ENCODE results near the gene ATAD5. TPM values are rescaled to one million over a fixed set of nuclear protein-coding genes. Genes with fewer than 3 reads are reported as not detected.

The ATAD5 gene
- total RNA-seq, 2 experiments from 2014 or later: 33.5 to 37.0 TPM

- Mint-ChIP-seq H3K27ac (peak overlapping the region; percentile 93), H3K36me3 (ENCODE audit: low read depth) (peaks cover 21% of the 10 kb centered on the region), H3K27me3 (ENCODE audit: low read depth) (no peaks in the 10 kb centered on the region), H3K4me3 (peak overlapping the region; percentile 89), H3K4me1 (ENCODE audit: low read depth) (peaks cover 45% of the 10 kb centered on the region), H3K9me3 (ENCODE audit: insufficient read depth) (no peaks in the 10 kb centered on the region)
- ChIA-PET CTCF (interaction anchor here (1.1 to 8.8 kb wide), 8 partner anchors 9 to 347 kb away, joined by 3 to 316 read pairs (median 9); partner anchors contain the start of gene GOSR1), POLR2A (interaction anchor here (1.0 to 9.0 kb wide), 7 partner anchors 9 to 92 kb away, joined by 3 to 218 read pairs (median 4); no protein-coding TSS in a partner anchor)
- peak; percentile 57 for DNase-seq
- peak; percentile 6 for ATAC-seq
These were observed 7.8 kb upstream of the ATAD5 start for GRCh38 chr17:30824002-30824355.

- H3K4me3 Mint-ChIP-seq: peak within 1 kb of the TSS; percentile 89
- peaks cover 41% of the 10 kb centered on the region for H3K4me1 Mint-ChIP-seq (ENCODE audit: low read depth)
- no peaks in the 10 kb centered on the region for H3K9me3 Mint-ChIP-seq (ENCODE audit: insufficient read depth)
- peak; percentile 92 for ATAC-seq
- peak; percentile 92 for DNase-seq
- POLR2A ChIA-PET: interaction anchor here (1.0 to 9.0 kb wide), 8 partner anchors 9 to 93 kb away, joined by 3 to 218 read pairs (median 4); no protein-coding TSS in a partner anchor
- peak within 1 kb of the TSS; percentile 93 for H3K27ac Mint-ChIP-seq
- CTCF ChIA-PET: interaction anchor here (0.6 to 8.8 kb wide), 13 partner anchors 9 to 488 kb away, joined by 3 to 316 read pairs (median 6); partner anchors contain the start of gene GOSR1
- H3K27me3 Mint-ChIP-seq (ENCODE audit: low read depth): no peaks in the 10 kb centered on the region
- peaks cover 15% of the 10 kb centered on the region for H3K36me3 Mint-ChIP-seq (ENCODE audit: low read depth)
These were observed 7.2 kb upstream of the ATAD5 start, which contains the start of gene CRLF3 for GRCh38 chr17:30824356-30825145. Gene CRLF3, minus strand, starts transcription at chr17:30824692. Its CDS starts 41 bp downstream, at chr17:30824651.

GRCh38 chr17:30827082-30827481, 4.7 kb upstream of the ATAD5 start:
- CTCF ChIA-PET: interaction anchor here (0.8 to 8.8 kb wide), 8 partner anchors 9 to 350 kb away, joined by 3 to 316 read pairs (median 8); no protein-coding TSS in a partner anchor
- no peaks in the 10 kb centered on the region for H3K27me3 Mint-ChIP-seq (ENCODE audit: low read depth)
- ATAC-seq (no peak), DNase-seq (no peak)
- no peak overlapping the region for H3K4me3 Mint-ChIP-seq
- POLR2A ChIA-PET: interaction anchor here (9.0 kb wide), 1 partner anchor 19 kb away, joined by 218 read pairs; no protein-coding TSS in a partner anchor
- H3K4me1 Mint-ChIP-seq (ENCODE audit: low read depth): peaks cover 28% of the 10 kb centered on the region
- no peak overlapping the region for H3K27ac Mint-ChIP-seq
- no peaks in the 10 kb centered on the region for H3K9me3 Mint-ChIP-seq (ENCODE audit: insufficient read depth)
- peaks cover 8% of the 10 kb centered on the region for H3K36me3 Mint-ChIP-seq (ENCODE audit: low read depth)

GRCh38 chr17:30829022-30829421, 2.7 kb upstream of the ATAD5 start:
- Mint-ChIP-seq H3K4me3 (no peak overlapping the region), H3K4me1 (ENCODE audit: low read depth) (peaks cover 29% of the 10 kb centered on the region), H3K9me3 (ENCODE audit: insufficient read depth) (no peaks in the 10 kb centered on the region), H3K36me3 (ENCODE audit: low read depth) (peaks cover 4% of the 10 kb centered on the region), H3K27ac (no peak overlapping the region), H3K27me3 (ENCODE audit: low read depth) (no peaks in the 10 kb centered on the region)
- CTCF ChIA-PET: interaction anchor here (1.0 kb wide), 1 partner anchor 21 kb away, joined by 3 read pairs; no protein-coding TSS in a partner anchor
- ATAC-seq (no peak), DNase-seq (no peak)
- POLR2A ChIA-PET: interaction anchor here (0.6 to 1.4 kb wide), 3 partner anchors 31 to 352 kb away, joined by 3 read pairs; partner anchors contain the start of gene GOSR1

GRCh38 chr17:30831257-30831656, 509 bp upstream of the ATAD5 start:
- Mint-ChIP-seq H3K27ac (peak overlapping the region; percentile 96), H3K4me3 (peak overlapping the region; percentile 94), H3K27me3 (ENCODE audit: low read depth) (no peaks in the 10 kb centered on the region), H3K4me1 (ENCODE audit: low read depth) (peaks cover 36% of the 10 kb centered on the region), H3K36me3 (ENCODE audit: low read depth) (peaks cover 21% of the 10 kb centered on the region), H3K9me3 (ENCODE audit: insufficient read depth) (no peaks in the 10 kb centered on the region)
- peak; percentile 27 for ATAC-seq
- CTCF ChIA-PET: interaction anchor here (0.6 to 3.1 kb wide), 4 partner anchors 10 to 41 kb away, joined by 3 to 14 read pairs (median 4); no protein-coding TSS in a partner anchor
- DNase-seq: peak; percentile 49
- POLR2A ChIA-PET: interaction anchor here (0.6 to 2.4 kb wide), 6 partner anchors 9 to 116 kb away, joined by 3 to 17 read pairs (median 6); no protein-coding TSS in a partner anchor

- POLR2A ChIA-PET: interaction anchor here (1.4 to 2.4 kb wide), 3 partner anchors 8 to 23 kb away, joined by 4 to 17 read pairs (median 8); partner anchors contain the start of gene CRLF3
- H3K9me3 Mint-ChIP-seq (ENCODE audit: insufficient read depth): no peaks in the 10 kb centered on the region
These were observed 815 bp downstream of the ATAD5 start for GRCh38 chr17:30832438-30833124.

GRCh38 chr17:30838202-30838807, 6.5 kb downstream of the ATAD5 start:
- peaks cover 18% of the 10 kb centered on the region for H3K4me1 Mint-ChIP-seq (ENCODE audit: low read depth)
- no peak for ATAC-seq
- no peak overlapping the region for H3K4me3 Mint-ChIP-seq
- DNase-seq: no peak
- H3K27me3 Mint-ChIP-seq (ENCODE audit: low read depth): no peaks in the 10 kb centered on the region
- H3K27ac Mint-ChIP-seq: no peak overlapping the region
- ChIA-PET CTCF (interaction anchor here (1.6 to 2.0 kb wide), 2 partner anchors 12 to 54 kb away, joined by 3 to 8 read pairs; no protein-coding TSS in a partner anchor), POLR2A (interaction anchor here (0.6 to 0.9 kb wide), 4 partner anchors 13 to 60 kb away, joined by 3 read pairs; partner anchors contain the start of gene CRLF3)
- no peaks in the 10 kb centered on the region for H3K9me3 Mint-ChIP-seq (ENCODE audit: insufficient read depth)
- peaks cover 61% of the 10 kb centered on the region for H3K36me3 Mint-ChIP-seq (ENCODE audit: low read depth)

More at GRCh38 chr17:30832438-30833124, 815 bp downstream of the ATAD5 start:
- Mint-ChIP-seq H3K27me3 (ENCODE audit: low read depth) (no peaks in the 10 kb centered on the region), H3K4me1 (ENCODE audit: low read depth) (peaks cover 39% of the 10 kb centered on the region), H3K4me3 (peak overlapping the region; percentile 94), H3K36me3 (ENCODE audit: low read depth) (peaks cover 29% of the 10 kb centered on the region), H3K27ac (peak overlapping the region; percentile 96)
- CTCF ChIA-PET: interaction anchor here (1.3 to 3.1 kb wide), 5 partner anchors 8 to 23 kb away, joined by 3 to 14 read pairs (median 6); partner anchors contain the start of gene CRLF3
- DNase-seq (no peak), ATAC-seq (no peak)

GRCh38 chr17:30840771-30841170, 9.0 kb downstream of the ATAD5 start:
- Mint-ChIP-seq H3K9me3 (ENCODE audit: insufficient read depth) (no peaks in the 10 kb centered on the region), H3K4me3 (no peak overlapping the region), H3K36me3 (ENCODE audit: low read depth) (peaks cover 54% of the 10 kb centered on the region), H3K27ac (no peak overlapping the region), H3K4me1 (ENCODE audit: low read depth) (peaks cover 3% of the 10 kb centered on the region), H3K27me3 (ENCODE audit: low read depth) (no peaks in the 10 kb centered on the region)
- ATAC-seq: no peak
- ChIA-PET CTCF (interaction anchor here (0.6 kb wide), 1 partner anchor 176 kb away, joined by 3 read pairs; no protein-coding TSS in a partner anchor), POLR2A (no interaction called here)
- no peak for DNase-seq

GRCh38 chr17:30848021-30848420, 16.3 kb downstream of the ATAD5 start:
- H3K4me1 Mint-ChIP-seq (ENCODE audit: low read depth): no peaks in the 10 kb centered on the region
- POLR2A ChIA-PET: interaction anchor here (0.6 kb wide), 1 partner anchor 1531 kb away, joined by 4 read pairs; no protein-coding TSS in a partner anchor
- H3K36me3 Mint-ChIP-seq (ENCODE audit: low read depth): peaks cover 40% of the 10 kb centered on the region
- no peaks in the 10 kb centered on the region for H3K27me3 Mint-ChIP-seq (ENCODE audit: low read depth)
- no peak overlapping the region for H3K27ac Mint-ChIP-seq
- no peak for ATAC-seq
- H3K9me3 Mint-ChIP-seq (ENCODE audit: insufficient read depth): no peaks in the 10 kb centered on the region
- CTCF ChIA-PET: no interaction called here
- DNase-seq: no peak
- no peak overlapping the region for H3K4me3 Mint-ChIP-seq

- no peaks in the 10 kb centered on the region for H3K9me3 Mint-ChIP-seq (ENCODE audit: insufficient read depth)
- H3K4me1 Mint-ChIP-seq (ENCODE audit: low read depth): no peaks in the 10 kb centered on the region
- POLR2A ChIA-PET: no interaction called here
- peaks cover 41% of the 10 kb centered on the region for H3K36me3 Mint-ChIP-seq (ENCODE audit: low read depth)
- CTCF ChIA-PET: interaction anchor here (1.7 kb wide), 1 partner anchor 28 kb away, joined by 4 read pairs; no protein-coding TSS in a partner anchor
- no peaks in the 10 kb centered on the region for H3K27me3 Mint-ChIP-seq (ENCODE audit: low read depth)
- no peak overlapping the region for H3K4me3 Mint-ChIP-seq
- ATAC-seq: no peak
- H3K27ac Mint-ChIP-seq: no peak overlapping the region
- no peak for DNase-seq
These were observed 22.4 kb downstream of the ATAD5 start for GRCh38 chr17:30854146-30854545.

Data from activated CD8-positive, alpha-beta T cell treated with anti-CD3 and anti-CD28 coated beads, Interleukin-2, amount 10 ng/mL, durations not matched to agents 7 days and 5 days (primary cell).